Mesothelial cell of epicardium (in vitro differentiated cells): Measurements from ENCODE around the gene TMEM141. TPM values are rescaled to one million over a fixed set of nuclear protein-coding genes. Genes with fewer than 3 reads are reported as not detected.
"Not testable (repeated sequence)": the region's sequence is repeated elsewhere in the genome, so short reads cannot be mapped to it uniquely, and the experiment has no call there.

Experiments used
- DNase-seq, 2 experiments: peaks; one replicate each; pipeline ENCODE4 v3.0.0; 2021; ENCODE audit warnings: low spot score in 2 of 2; ENCODE audit not compliant: unreplicated experiment in 2 of 2
- H3K27ac Mint-ChIP-seq: 2 replicates; pipeline ENCODE4 v1.8.0; 2021; ENCODE audit warnings: mixed read lengths
- H3K27me3 Mint-ChIP-seq: 2 replicates; pipeline ENCODE4 v1.8.0; 2021; ENCODE audit warnings: low read depth, mixed read lengths
- H3K36me3 Mint-ChIP-seq: 2 replicates; pipeline ENCODE4 v1.8.0; 2021; ENCODE audit warnings: mixed read lengths
- H3K4me1 Mint-ChIP-seq: 2 replicates; pipeline ENCODE4 v1.8.0; 2021; ENCODE audit warnings: mixed read lengths
- H3K4me3 Mint-ChIP-seq: 2 replicates; pipeline ENCODE4 v1.8.0; 2021; ENCODE audit warnings: mild to moderate bottlenecking, moderate library complexity, mixed read lengths
- H3K9me3 Mint-ChIP-seq: 2 replicates; pipeline ENCODE4 v1.8.0; 2021; ENCODE audit warnings: mixed read lengths
- CTCF ChIP-seq: fragments of 200-600 bp; sonication (generic); IDR thresholded peaks from one replicate; pipeline ENCODE4 v1.5.0; 2021; ENCODE audit warnings: antibody characterized with exemption; ENCODE audit not compliant: unreplicated experiment
- total RNA-seq: library from RNA; stranded (reverse); gene quantifications from 3 replicates; pipeline ENCODE4 v1.2.1, GENCODE V29; 2021

Gene TMEM141
- total RNA-seq, 1 donor from 2014 or later = 71.7 TPM

GRCh38 chr9:136757751-136758140 is 33.4 kb upstream of the TMEM141 start:
- H3K4me3 Mint-ChIP-seq = no peak overlapping the region
- no peak overlapping the region for H3K27ac Mint-ChIP-seq
- H3K36me3 Mint-ChIP-seq = no peaks in the 10 kb centered on the region
- peaks cover under 1% of the 10 kb centered on the region for H3K27me3 Mint-ChIP-seq
- H3K9me3 Mint-ChIP-seq = peaks cover under 1% of the 10 kb centered on the region
- no peak for TF ChIP-seq CTCF
- H3K4me1 Mint-ChIP-seq = peaks cover 3% of the 10 kb centered on the region
- DNase-seq = no peak

- TF ChIP-seq CTCF = no peak
- no peaks in the 10 kb centered on the region for H3K27me3 Mint-ChIP-seq
- H3K9me3 Mint-ChIP-seq = no peaks in the 10 kb centered on the region
- H3K4me1 Mint-ChIP-seq = peaks cover 3% of the 10 kb centered on the region
- no peaks in the 10 kb centered on the region for H3K36me3 Mint-ChIP-seq
- no peak overlapping the region for H3K27ac Mint-ChIP-seq
- H3K4me3 Mint-ChIP-seq = no peak overlapping the region
- DNase-seq = no peak
Observed at GRCh38 chr9:136759001-136759400, 32.1 kb upstream of the TMEM141 start.

- DNase-seq = no peak
- no peaks in the 10 kb centered on the region for H3K9me3 Mint-ChIP-seq
- TF ChIP-seq CTCF = no peak
- H3K27ac Mint-ChIP-seq = no peak overlapping the region
- peaks cover 3% of the 10 kb centered on the region for H3K4me1 Mint-ChIP-seq
- no peaks in the 10 kb centered on the region for H3K27me3 Mint-ChIP-seq
- no peak overlapping the region for H3K4me3 Mint-ChIP-seq
- no peaks in the 10 kb centered on the region for H3K36me3 Mint-ChIP-seq
Observed at GRCh38 chr9:136759436-136760325, 31.5 kb upstream of the TMEM141 start.

GRCh38 chr9:136760424-136760823 is 30.7 kb upstream of the TMEM141 start:
- no peak for TF ChIP-seq CTCF
- DNase-seq = no peak
- Mint-ChIP-seq H3K27me3 (no peaks in the 10 kb centered on the region), H3K9me3 (no peaks in the 10 kb centered on the region), H3K4me1 (peaks cover 3% of the 10 kb centered on the region), H3K27ac (no peak overlapping the region), H3K4me3 (no peak overlapping the region), H3K36me3 (no peaks in the 10 kb centered on the region)

- not testable (repeated sequence) for H3K9me3 Mint-ChIP-seq, H3K27me3 Mint-ChIP-seq, H3K4me1 Mint-ChIP-seq, H3K36me3 Mint-ChIP-seq, H3K4me3 Mint-ChIP-seq, H3K27ac Mint-ChIP-seq
- TF ChIP-seq CTCF = peak; percentile 32
- DNase-seq = peak in 1 of 2 experiments; percentile 65
Observed at GRCh38 chr9:136760834-136761544, 30.2 kb upstream of the TMEM141 start.
